ENCODE measurements around the gene KCNQ1.
A peak's percentile ranks its signal among the peaks of the same experiment; 100 is the strongest.

Gene KCNQ1

GRCh38 chr11:2868506-2869133 is 423.8 kb downstream of the KCNQ1 start:
- no peaks in the 10 kb centered on the region for H3K36me3 Mint-ChIP-seq (ENCODE audit: low read depth)
- intact Hi-C loops (cut with micrococcal nuclease), result no loop called here
- H3K9me3 Mint-ChIP-seq, result no peaks in the 10 kb centered on the region
- no peak overlapping the region for H3K27ac Mint-ChIP-seq
- peaks cover 76% of the 10 kb centered on the region for H3K27me3 Mint-ChIP-seq
- H3K4me3 Mint-ChIP-seq, result peak overlapping the region; percentile 69
- H3K4me1 Mint-ChIP-seq (ENCODE audit: low read depth), result peaks cover 16% of the 10 kb centered on the region

GRCh38 chr11:2869134-2869526 is 424.3 kb downstream of the KCNQ1 start:
- Mint-ChIP-seq H3K4me3 (no peak overlapping the region), H3K27ac (no peak overlapping the region), H3K9me3 (no peaks in the 10 kb centered on the region), H3K36me3 (ENCODE audit: low read depth) (no peaks in the 10 kb centered on the region), H3K4me1 (ENCODE audit: low read depth) (peaks cover 16% of the 10 kb centered on the region), H3K27me3 (peaks cover 75% of the 10 kb centered on the region)
- intact Hi-C loops (cut with micrococcal nuclease), result no loop called here

- Mint-ChIP-seq H3K27me3 (peaks cover 71% of the 10 kb centered on the region), H3K36me3 (ENCODE audit: low read depth) (no peaks in the 10 kb centered on the region)
Measured at GRCh38 chr11:2869561-2870427, 425.0 kb downstream of the KCNQ1 start.

GRCh38 chr11:2870460-2870859 is 425.7 kb downstream of the KCNQ1 start:
- H3K4me1 Mint-ChIP-seq (ENCODE audit: low read depth), result peaks cover 16% of the 10 kb centered on the region
- intact Hi-C loops (cut with micrococcal nuclease), result no loop called here
- H3K27me3 Mint-ChIP-seq, result peaks cover 71% of the 10 kb centered on the region
- no peaks in the 10 kb centered on the region for H3K9me3 Mint-ChIP-seq
- no peak overlapping the region for H3K4me3 Mint-ChIP-seq
- no peaks in the 10 kb centered on the region for H3K36me3 Mint-ChIP-seq (ENCODE audit: low read depth)
- H3K27ac Mint-ChIP-seq, result no peak overlapping the region

More at GRCh38 chr11:2869561-2870427, 425.0 kb downstream of the KCNQ1 start:
- intact Hi-C loops (cut with micrococcal nuclease), result no loop called here
- Mint-ChIP-seq H3K27ac (no peak overlapping the region), H3K9me3 (no peaks in the 10 kb centered on the region), H3K4me3 (no peak overlapping the region), H3K4me1 (ENCODE audit: low read depth) (peaks cover 16% of the 10 kb centered on the region)

GRCh38 chr11:2870969-2871680 is 426.3 kb downstream of the KCNQ1 start:
- H3K27me3 Mint-ChIP-seq, result peaks cover 72% of the 10 kb centered on the region

GRCh38 chr11:2874963-2875362 is 430.2 kb downstream of the KCNQ1 start:
- Mint-ChIP-seq H3K9me3 (peaks cover 11% of the 10 kb centered on the region), H3K27me3 (peaks cover 60% of the 10 kb centered on the region), H3K4me1 (ENCODE audit: low read depth) (peaks cover 5% of the 10 kb centered on the region), H3K4me3 (no peak overlapping the region), H3K27ac (no peak overlapping the region), H3K36me3 (ENCODE audit: low read depth) (no peaks in the 10 kb centered on the region)
- intact Hi-C loops (cut with micrococcal nuclease), result no loop called here

More at GRCh38 chr11:2870969-2871680, 426.3 kb downstream of the KCNQ1 start:
- peaks cover 16% of the 10 kb centered on the region for H3K4me1 Mint-ChIP-seq (ENCODE audit: low read depth)
- H3K36me3 Mint-ChIP-seq (ENCODE audit: low read depth), result no peaks in the 10 kb centered on the region
- no peak overlapping the region for H3K4me3 Mint-ChIP-seq
- H3K27ac Mint-ChIP-seq, result no peak overlapping the region
- intact Hi-C loops (cut with micrococcal nuclease), result no loop called here
- H3K9me3 Mint-ChIP-seq, result no peaks in the 10 kb centered on the region

- Mint-ChIP-seq H3K4me1 (ENCODE audit: low read depth) (no peaks in the 10 kb centered on the region), H3K27me3 (peaks cover 63% of the 10 kb centered on the region), H3K36me3 (ENCODE audit: low read depth) (no peaks in the 10 kb centered on the region), H3K27ac (no peak overlapping the region), H3K9me3 (peaks cover 11% of the 10 kb centered on the region), H3K4me3 (no peak overlapping the region)
- intact Hi-C loops (cut with micrococcal nuclease), result no loop called here
Measured at GRCh38 chr11:2877474-2877873, 432.7 kb downstream of the KCNQ1 start.

GRCh38 chr11:2878782-2879181 is 434.0 kb downstream of the KCNQ1 start:
- no peak overlapping the region for H3K4me3 Mint-ChIP-seq
- no peaks in the 10 kb centered on the region for H3K4me1 Mint-ChIP-seq (ENCODE audit: low read depth)
- peaks cover 11% of the 10 kb centered on the region for H3K9me3 Mint-ChIP-seq
- H3K27ac Mint-ChIP-seq, result no peak overlapping the region
- H3K36me3 Mint-ChIP-seq (ENCODE audit: low read depth), result no peaks in the 10 kb centered on the region
- H3K27me3 Mint-ChIP-seq, result peaks cover 72% of the 10 kb centered on the region
- intact Hi-C loops (cut with micrococcal nuclease), result no loop called here

- intact Hi-C loops (cut with micrococcal nuclease), result loop anchor here (10.0 kb wide), 2 partner anchors 186 to 576 kb away; partner anchors contain the start of genes C11orf21, KCNQ1OT1 and TSPAN32
- Mint-ChIP-seq H3K9me3 (peaks cover 11% of the 10 kb centered on the region), H3K4me3 (no peak overlapping the region), H3K36me3 (ENCODE audit: low read depth) (peaks cover 6% of the 10 kb centered on the region), H3K4me1 (ENCODE audit: low read depth) (peaks cover 6% of the 10 kb centered on the region), H3K27me3 (peaks cover 66% of the 10 kb centered on the region), H3K27ac (no peak overlapping the region)
Measured at GRCh38 chr11:2880646-2881045, 435.8 kb downstream of the KCNQ1 start.

GRCh38 chr11:2881076-2881980 is 436.5 kb downstream of the KCNQ1 start:
- H3K4me3 Mint-ChIP-seq, result no peak overlapping the region
- H3K9me3 Mint-ChIP-seq, result peaks cover 11% of the 10 kb centered on the region
- peaks cover 68% of the 10 kb centered on the region for H3K27me3 Mint-ChIP-seq
- intact Hi-C loops (cut with micrococcal nuclease), result loop anchor here (10.0 kb wide), 2 partner anchors 187 to 577 kb away; partner anchors contain the start of genes C11orf21, KCNQ1OT1 and TSPAN32
- H3K36me3 Mint-ChIP-seq (ENCODE audit: low read depth), result peaks cover 6% of the 10 kb centered on the region
- no peak overlapping the region for H3K27ac Mint-ChIP-seq
- peaks cover 6% of the 10 kb centered on the region for H3K4me1 Mint-ChIP-seq (ENCODE audit: low read depth)

- H3K4me1 Mint-ChIP-seq (ENCODE audit: low read depth), result peaks cover 6% of the 10 kb centered on the region
- intact Hi-C loops (cut with micrococcal nuclease), result loop anchor here (10.0 kb wide), 2 partner anchors 187 to 577 kb away; partner anchors contain the start of genes C11orf21, KCNQ1OT1 and TSPAN32
- no peak overlapping the region for H3K4me3 Mint-ChIP-seq
- peaks cover 11% of the 10 kb centered on the region for H3K9me3 Mint-ChIP-seq
- peaks cover 71% of the 10 kb centered on the region for H3K27me3 Mint-ChIP-seq
- H3K36me3 Mint-ChIP-seq (ENCODE audit: low read depth), result peaks cover 6% of the 10 kb centered on the region
- H3K27ac Mint-ChIP-seq, result no peak overlapping the region
Measured at GRCh38 chr11:2881981-2882375, 437.2 kb downstream of the KCNQ1 start.

- no peak overlapping the region for H3K27ac Mint-ChIP-seq
- H3K9me3 Mint-ChIP-seq, result peaks cover 11% of the 10 kb centered on the region
- peaks cover 6% of the 10 kb centered on the region for H3K36me3 Mint-ChIP-seq (ENCODE audit: low read depth)
- no peak overlapping the region for H3K4me3 Mint-ChIP-seq
- intact Hi-C loops (cut with micrococcal nuclease), result loop anchor here (10.0 kb wide), 2 partner anchors 188 to 578 kb away; partner anchors contain the start of genes C11orf21, KCNQ1OT1 and TSPAN32
- peaks cover 6% of the 10 kb centered on the region for H3K4me1 Mint-ChIP-seq (ENCODE audit: low read depth)
- H3K27me3 Mint-ChIP-seq, result peaks cover 72% of the 10 kb centered on the region
Measured at GRCh38 chr11:2882396-2883110, 437.7 kb downstream of the KCNQ1 start.
